Sigmoid colon (tissue), 4 donors: Measurements from ENCODE around the gene MLC1.

Experiments used
- EP300 ChIP-seq, 4 donors: sonication (generic); formaldehyde crosslinking; IDR thresholded peaks; one replicate each; pipeline ENCODE4 v1.6.1; 2017; ENCODE audit warnings: antibody characterized with exemption in 4 of 4
- POLR2A ChIP-seq, 2 donors: fragments of 450-650 bp; IDR thresholded peaks; one replicate each; pipeline ENCODE4 v1.6.1; 2016; ENCODE audit warnings: antibody characterized with exemption in 2 of 2, mild to moderate bottlenecking in 2 of 2, moderate library complexity in 2 of 2
- POLR2AphosphoS5 ChIP-seq, 4 donors: sonication (generic); formaldehyde crosslinking; IDR thresholded peaks; one replicate each; pipeline ENCODE4 v1.6.1; 2017; ENCODE audit warnings: antibody characterized with exemption in 4 of 4
- TF ChIP-seq, protein P1 (sequence below), 4 experiments: fragments of 450-650 bp in 3 of 4; fragments of 200-600 bp in 1 of 4; IDR thresholded peaks; one replicate each; pipeline ENCODE4 v1.5.1; 2016 to 2019; ENCODE audit warnings: antibody characterized with exemption in 4 of 4, mild to moderate bottlenecking in 3 of 4, moderate library complexity in 2 of 4

DNA sequence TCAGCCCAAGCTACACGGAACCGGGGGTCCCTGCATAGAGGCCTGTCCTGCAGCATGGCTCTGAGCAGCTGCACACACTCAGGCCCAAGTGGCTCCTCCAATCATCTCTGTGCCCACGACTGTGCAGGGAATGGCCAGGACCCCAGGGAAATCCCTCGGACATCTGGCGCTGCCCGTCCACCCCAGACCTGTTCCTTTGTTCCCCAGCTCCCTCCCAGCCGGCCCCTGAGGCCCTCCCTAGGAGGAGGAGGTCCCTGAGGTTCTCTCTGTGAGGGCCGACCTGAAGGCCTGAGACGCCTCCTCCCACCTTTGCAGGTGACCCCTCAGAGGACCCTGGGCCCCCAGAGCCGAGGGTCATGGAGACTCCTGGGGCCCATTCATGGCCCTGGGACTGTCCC, 1.1 kb downstream of the MLC1 start:
- TF ChIP-seq, protein P1, sequence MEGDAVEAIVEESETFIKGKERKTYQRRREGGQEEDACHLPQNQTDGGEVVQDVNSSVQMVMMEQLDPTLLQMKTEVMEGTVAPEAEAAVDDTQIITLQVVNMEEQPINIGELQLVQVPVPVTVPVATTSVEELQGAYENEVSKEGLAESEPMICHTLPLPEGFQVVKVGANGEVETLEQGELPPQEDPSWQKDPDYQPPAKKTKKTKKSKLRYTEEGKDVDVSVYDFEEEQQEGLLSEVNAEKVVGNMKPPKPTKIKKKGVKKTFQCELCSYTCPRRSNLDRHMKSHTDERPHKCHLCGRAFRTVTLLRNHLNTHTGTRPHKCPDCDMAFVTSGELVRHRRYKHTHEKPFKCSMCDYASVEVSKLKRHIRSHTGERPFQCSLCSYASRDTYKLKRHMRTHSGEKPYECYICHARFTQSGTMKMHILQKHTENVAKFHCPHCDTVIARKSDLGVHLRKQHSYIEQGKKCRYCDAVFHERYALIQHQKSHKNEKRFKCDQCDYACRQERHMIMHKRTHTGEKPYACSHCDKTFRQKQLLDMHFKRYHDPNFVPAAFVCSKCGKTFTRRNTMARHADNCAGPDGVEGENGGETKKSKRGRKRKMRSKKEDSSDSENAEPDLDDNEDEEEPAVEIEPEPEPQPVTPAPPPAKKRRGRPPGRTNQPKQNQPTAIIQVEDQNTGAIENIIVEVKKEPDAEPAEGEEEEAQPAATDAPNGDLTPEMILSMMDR (IDR thresholded peaks at IDR 0.05) = no peak
- no peak for TF ChIP-seq POLR2AphosphoS5 (IDR thresholded peaks at IDR 0.05)
- TF ChIP-seq POLR2A (IDR thresholded peaks at IDR 0.05) = no peak
- no peak for TF ChIP-seq EP300 (IDR thresholded peaks at IDR 0.05)
